SK-N-SH (cell line): ENCODE results near the gene SLF2. TPM values are rescaled to one million over a fixed set of nuclear protein-coding genes. Genes with fewer than 3 reads are reported as not detected.

Experiments used
- CTCF ChIA-PET: fragments of 300-600, 350-600 bp; formaldehyde crosslinking; extraction: SDS; loops from one replicate; lab custom pipeline; 2021; lab: Yijun Ruan, JAX
- POLR2A ChIA-PET: fragments of 350-600 bp; sonication (Branson Sonifier 250); formaldehyde crosslinking; extraction: SDS; loops from one replicate; lab custom pipeline; 2020; ENCODE audit warnings: antibody characterized with exemption, inconsistent platforms; lab: Yijun Ruan, JAX
- DNase-seq: peaks from one replicate; pipeline ENCODE4 v3.0.0; 2012
- H2AFZ ChIP-seq: fragments of 200-600 bp; sonication (generic); 2 replicates; pipeline ENCODE4 v1.8.1; 2016; ENCODE audit warnings: antibody characterized with exemption, mild to moderate bottlenecking, low read depth
- H3F3A ChIP-seq: fragments of 200-600 bp; sonication (generic); replicated peaks from 2 replicates; pipeline ENCODE3; 2016; ENCODE audit warnings: antibody characterized with exemption, mild to moderate bottlenecking; ENCODE audit not compliant: insufficient read depth
- H3K27ac ChIP-seq, 2 experiments: fragments of 200-500 bp in 1 of 2; fragments of 200-600 bp in 1 of 2; sonication (Bioruptor generic) in 1 of 2; sonication (generic), shearing (Covaris generic) in 1 of 2; 2 replicates each; pipeline versions ENCODE4 v1.5.1 to v1.6.1; 2014 to 2016; ENCODE audit warnings: low read depth in 2 of 2, inconsistent platforms in 1 of 2, low read length in 1 of 2, mild to moderate bottlenecking in 1 of 2, mixed read lengths in 1 of 2
- H3K27me3 ChIP-seq: fragments of 200-600 bp; sonication (generic), shearing (Covaris generic); 2 replicates; pipeline ENCODE4 v1.6.1; 2016; ENCODE audit warnings: mixed run types; ENCODE audit not compliant: insufficient read depth
- H3K36me3 ChIP-seq, 2 experiments: fragments of 200-500 bp in 1 of 2; fragments of 200-600 bp in 1 of 2; sonication (Bioruptor generic) in 1 of 2; sonication (generic) in 1 of 2; replicated peaks in 1 of 2; 2 replicates each; pipeline versions ENCODE3 to v1.5.1; 2014 to 2016; ENCODE audit warnings: low read length in 1 of 2, mild to moderate bottlenecking in 1 of 2; ENCODE audit not compliant: insufficient read depth in 2 of 2, control insufficient read depth in 1 of 2
- H3K4me1 ChIP-seq, 2 experiments: fragments of 200-500 bp in 1 of 2; fragments of 200-600 bp in 1 of 2; sonication (Bioruptor generic) in 1 of 2; sonication (generic), shearing (Covaris generic) in 1 of 2; 2 replicates each; pipeline versions ENCODE4 v1.5.1 to v1.6.1; 2014 to 2016; ENCODE audit warnings: low read depth in 1 of 2, low read length in 1 of 2, mixed run types in 1 of 2; ENCODE audit not compliant: insufficient read depth in 2 of 2, control insufficient read depth in 1 of 2
- H3K4me2 ChIP-seq: fragments of 200-600 bp; sonication (generic), shearing (Covaris generic); 2 replicates; pipeline ENCODE4 v1.6.1; 2017; ENCODE audit warnings: mixed run types
- H3K4me3 ChIP-seq, 2 experiments: fragments of 200-500 bp in 1 of 2; fragments of 200-600 bp in 1 of 2; sonication (Bioruptor generic) in 1 of 2; sonication (generic), shearing (Covaris generic) in 1 of 2; 2 replicates each; pipeline versions ENCODE4 v1.5.1 to v1.8.1; 2014 to 2016; ENCODE audit warnings: low read depth in 2 of 2, inconsistent platforms in 1 of 2, low read length in 1 of 2, mild to moderate bottlenecking in 1 of 2, mixed read lengths in 1 of 2, moderate library complexity in 1 of 2
- H3K79me2 ChIP-seq: fragments of 200-600 bp; sonication (generic); 2 replicates; pipeline ENCODE4 v1.8.1; 2017; ENCODE audit warnings: mild to moderate bottlenecking; ENCODE audit not compliant: insufficient read depth
- H3K9ac ChIP-seq: fragments of 200-600 bp; sonication (generic); 2 replicates; pipeline ENCODE4 v1.6.1; 2017; ENCODE audit warnings: mixed run types
- H3K9me2 ChIP-seq: fragments of 200-600 bp; sonication (generic); 2 replicates; pipeline ENCODE4 v1.6.1; 2017; ENCODE audit warnings: mixed run types
- H3K9me3 ChIP-seq: fragments of 200-600 bp; sonication (generic); 2 replicates; pipeline ENCODE4 v1.6.1; 2017; ENCODE audit warnings: mixed run types, mild to moderate bottlenecking, moderate library complexity
- H4K20me1 ChIP-seq: fragments of 200-600 bp; sonication (generic); 2 replicates; pipeline ENCODE4 v1.6.1; 2017; ENCODE audit warnings: mild to moderate bottlenecking, mixed run types; ENCODE audit not compliant: insufficient read depth
- CHD2 ChIP-seq: fragments of 150-350 bp; IDR thresholded peaks from 2 replicates; pipeline ENCODE4 v1.6.1; 2018; ENCODE audit warnings: low read length; ENCODE audit not compliant: partially characterized antibody
- CTCF ChIP-seq: fragments of 200-600 bp; sonication (generic); IDR thresholded peaks from 2 replicates; pipeline ENCODE4 v1.6.1; 2017; ENCODE audit warnings: antibody characterized with exemption, mild to moderate bottlenecking, moderate library complexity
- EZH2phosphoT487 ChIP-seq: fragments of 200-600 bp; sonication (generic); IDR thresholded peaks from 2 replicates; pipeline ENCODE4 v1.6.1; 2017; ENCODE audit warnings: low read depth, mixed run types, mild to moderate bottlenecking, antibody characterized with exemption, moderate library complexity, borderline replicate concordance
- FOXJ3 ChIP-seq: sonication (generic); formaldehyde crosslinking; IDR thresholded peaks from 2 replicates; pipeline ENCODE4 v1.5.1; 2020; ENCODE audit warnings: mild to moderate bottlenecking, missing genetic modification reagents
- GABPA ChIP-seq: IDR thresholded peaks from 2 replicates; pipeline ENCODE4 v1.4.0; 2012; ENCODE audit warnings: low read depth, mild to moderate bottlenecking
- IRF3 ChIP-seq: fragments of 150-350 bp; IDR thresholded peaks from 2 replicates; pipeline ENCODE4 v1.6.1; 2016; ENCODE audit warnings: mild to moderate bottlenecking, low read depth, low read length
- MAX ChIP-seq: IDR thresholded peaks from 2 replicates; pipeline ENCODE4 v1.4.0; 2012; ENCODE audit warnings: low read depth
- MEF2A ChIP-seq: IDR thresholded peaks from 2 replicates; pipeline ENCODE4 v1.4.0; 2012; ENCODE audit warnings: low read depth, borderline replicate concordance
- MXI1 ChIP-seq: IDR thresholded peaks from 2 replicates; pipeline ENCODE4 v1.6.1; 2012; ENCODE audit warnings: mild to moderate bottlenecking, low read depth, low read length, improper control_type of control experiment
- NFIC ChIP-seq: IDR thresholded peaks from 2 replicates; pipeline ENCODE4 v1.4.0; 2012; ENCODE audit warnings: borderline replicate concordance
- PBX3 ChIP-seq: IDR thresholded peaks from 2 replicates; pipeline ENCODE4; 2012
- POLR2AphosphoS5 ChIP-seq: IDR thresholded peaks from 2 replicates; pipeline ENCODE4 v1.6.1; 2012; ENCODE audit warnings: low read depth, low read length
- RFX5 ChIP-seq: IDR thresholded peaks from 2 replicates; pipeline ENCODE4 v1.6.1; 2012; ENCODE audit warnings: mild to moderate bottlenecking, improper control_type of control experiment, low read length
- RXRA ChIP-seq: IDR thresholded peaks from 2 replicates; pipeline ENCODE4 v1.4.0; 2012; ENCODE audit warnings: low read depth, mild to moderate bottlenecking, borderline replicate concordance
- SIN3A ChIP-seq: IDR thresholded peaks from 2 replicates; pipeline ENCODE4 v1.6.1; 2012; ENCODE audit warnings: low read depth, mild to moderate bottlenecking, low read length, moderate library complexity, borderline replicate concordance
- TAF1 ChIP-seq: IDR thresholded peaks from 2 replicates; pipeline ENCODE4 v1.6.1; 2012; ENCODE audit warnings: low read depth, mild to moderate bottlenecking, low read length, moderate library complexity, borderline replicate concordance
- TCF12 ChIP-seq: IDR thresholded peaks from 2 replicates; pipeline ENCODE4 v1.4.0; 2012
- USF1 ChIP-seq: IDR thresholded peaks from 2 replicates; pipeline ENCODE4 v1.4.0; 2012; ENCODE audit warnings: low read depth, borderline replicate concordance
- WGBS: methylation state at CpG from one replicate; pipeline ENCODE4 v1.1.6; 2017; ENCODE audit warnings: low lambda C conversion rate; 5-methylcytosine and 5-hydroxymethylcytosine counted together
- polyA plus RNA-seq, 3 experiments: library from polyadenylated mRNA; depleted of rRNA; stranded (reverse); fragments of >200 nt; gene quantifications; 2 replicates each; pipeline ENCODE4 v1.2.3, GENCODE V29; 2012

SLF2 gene
- polyA plus RNA-seq, 1 of the 3 experiments (the other 2 are of a cell fraction), result 6.3 TPM

GRCh38 chr10:100864978-100865377 lies 47.8 kb upstream of the SLF2 start (continued):
- TF ChIP-seq CHD2 (no peak), GABPA (no peak), SIN3A (no peak), MEF2A (no peak), RFX5 (no peak)

- Histone ChIP-seq H2AFZ (no peak overlapping the region), H4K20me1 (no peaks in the 10 kb centered on the region), H3K4me2 (no peak overlapping the region), H3F3A (no peaks in the 10 kb centered on the region), H3K4me1 (no peaks in the 10 kb centered on the region; a peak in 1 of 4 replicates), H3K27ac (no peak overlapping the region), H3K9ac (no peak overlapping the region), H3K79me2 (no peaks in the 10 kb centered on the region)
- CTCF ChIA-PET, result interaction anchor here (1.8 kb wide), 1 partner anchor 12 kb away, joined by 9 read pairs; no protein-coding TSS in a partner anchor
- TF ChIP-seq MEF2A (no peak), RFX5 (no peak), CTCF (no peak), TCF12 (no peak), PBX3 (no peak)
- TF ChIP-seq, all 33 proteins: peak for 0
- Histone ChIP-seq H3K27me3 (peaks cover 19% of the 10 kb centered on the region; the same call in 1 of the 2 replicates), H3K36me3 (no peaks in the 10 kb centered on the region), H3K9me2 (no peaks in the 10 kb centered on the region), H3K9me3 (no peaks in the 10 kb centered on the region), H3K4me3 (no peak overlapping the region)
- DNase-seq, result no peak
- 52% methylated on average over 7 of the region's 7 CpGs for WGBS
- POLR2A ChIA-PET, result no interaction called here
Observed at GRCh38 chr10:100866010-100866409, 46.8 kb upstream of the SLF2 start.

GRCh38 chr10:100866575-100867098 lies 46.1 kb upstream of the SLF2 start:
- no peaks in the 10 kb centered on the region for H3K79me2 ChIP-seq
- no peak overlapping the region for H3K4me2 ChIP-seq
- DNase-seq, result no peak
- H3K9ac ChIP-seq, result no peak overlapping the region
- no peaks in the 10 kb centered on the region; a peak in 1 of 4 replicates for H3K4me1 ChIP-seq
- no peaks in the 10 kb centered on the region for H3F3A ChIP-seq
- H4K20me1 ChIP-seq, result no peaks in the 10 kb centered on the region
- no peaks in the 10 kb centered on the region for H3K9me2 ChIP-seq
- peaks cover 13% of the 10 kb centered on the region; the same call in 1 of the 2 replicates for H3K27me3 ChIP-seq
- H3K27ac ChIP-seq, result no peak overlapping the region
- ChIA-PET POLR2A (no interaction called here), CTCF (interaction anchor here (1.4 to 1.8 kb wide), 2 partner anchors 12 to 528 kb away, joined by 3 to 9 read pairs; no protein-coding TSS in a partner anchor)
- no peak overlapping the region for H2AFZ ChIP-seq
- no peak overlapping the region for H3K4me3 ChIP-seq
- H3K9me3 ChIP-seq, result no peaks in the 10 kb centered on the region
- H3K36me3 ChIP-seq, result no peaks in the 10 kb centered on the region
- WGBS, result 61% methylated on average over 20 of the region's 21 CpGs
- TF ChIP-seq MEF2A (no peak), IRF3 (no peak), CTCF (no peak), EZH2phosphoT487 (no peak), MAX (no peak), POLR2AphosphoS5 (no peak), FOXJ3 (no peak), MXI1 (no peak), RXRA (no peak), NFIC (no peak), TAF1 (no peak), USF1 (no peak), TCF12 (no peak)
